Keratinocyte (primary cell): Measurements from ENCODE around the gene PTGES2. TPM values are rescaled to one million over a fixed set of nuclear protein-coding genes. Genes with fewer than 3 reads are reported as not detected.
A peak's percentile ranks its signal among the peaks of the same experiment; 100 is the strongest.
"Not testable (repeated sequence)": the region's sequence is repeated elsewhere in the genome, so short reads cannot be mapped to it uniquely, and the experiment has no call there.

Experiments
- DNase-seq: peaks from one replicate; pipeline ENCODE4 v3.0.0-alpha.2; 2011; ENCODE audit warnings: low read depth, missing footprints, low spot score
- FAIRE-seq: peaks from 2 replicates; lab custom pipeline; 2011; peaks lifted over from hg19 to GRCh38; lab: Jason Lieb, UNC
- H2AFZ ChIP-seq: 2 replicates; pipeline ENCODE4 v1.6.0; 2012; ENCODE audit warnings: low read length, control low read depth, inconsistent platforms; ENCODE audit not compliant: control insufficient read depth
- H3K27ac ChIP-seq: 2 replicates; pipeline ENCODE4 v1.5.1; 2011; ENCODE audit warnings: low read length; ENCODE audit not compliant: control insufficient read depth, insufficient read depth
- H3K27me3 ChIP-seq: 3 replicates; pipeline ENCODE4 v1.6.0; 2011; ENCODE audit warnings: low read length; ENCODE audit not compliant: control insufficient read depth, insufficient read depth; ENCODE audit errors: extremely low read depth
- H3K36me3 ChIP-seq, 2 experiments: 2 replicates in 1 of 2; 3 replicates in 1 of 2; pipeline ENCODE4 v1.5.1; 2011; ENCODE audit warnings: low read length in 2 of 2, mild to moderate bottlenecking in 1 of 2; ENCODE audit not compliant: control insufficient read depth in 2 of 2, insufficient read depth in 2 of 2; ENCODE audit errors: extremely low read depth in 1 of 2
- H3K4me1 ChIP-seq: 3 replicates; pipeline ENCODE4 v1.5.1; 2011; ENCODE audit warnings: low read length; ENCODE audit not compliant: control insufficient read depth, insufficient read depth; ENCODE audit errors: extremely low read depth
- H3K4me2 ChIP-seq: 3 replicates; pipeline ENCODE4 v1.6.0; 2011; ENCODE audit warnings: low read depth, low read length; ENCODE audit not compliant: control insufficient read depth, insufficient read depth; ENCODE audit errors: extremely low read depth
- H3K4me3 ChIP-seq, 3 experiments: fragments of 200-600 bp in 1 of 3; sonication (generic) in 1 of 3; 2 replicates in 2 of 3; 3 replicates in 1 of 3; pipeline ENCODE4 v1.5.1; 2011 to 2016; ENCODE audit warnings: low read length in 3 of 3, mild to moderate bottlenecking in 3 of 3, control low read depth in 2 of 3, inconsistent platforms in 1 of 3, low read depth in 1 of 3, mixed read lengths in 1 of 3, mixed run types in 1 of 3, moderate library complexity in 1 of 3; ENCODE audit not compliant: control insufficient read depth in 2 of 3, insufficient read depth in 2 of 3; ENCODE audit errors: extremely low read depth in 1 of 3
- H3K79me2 ChIP-seq: 2 replicates; pipeline ENCODE4 v1.6.0; 2012; ENCODE audit warnings: low read length; ENCODE audit not compliant: control insufficient read depth, insufficient read depth
- H3K9ac ChIP-seq: 3 replicates; pipeline ENCODE4 v1.6.0; 2011; ENCODE audit warnings: low read length; ENCODE audit not compliant: control insufficient read depth, insufficient read depth; ENCODE audit errors: extremely low read depth
- H3K9me1 ChIP-seq: 3 replicates; pipeline ENCODE4 v1.6.0; 2011; ENCODE audit warnings: low read length; ENCODE audit not compliant: control insufficient read depth, insufficient read depth; ENCODE audit errors: extremely low read depth
- H3K9me3 ChIP-seq: 2 replicates; pipeline ENCODE4 v1.5.1; 2012; ENCODE audit warnings: low read depth, low read length; ENCODE audit not compliant: control insufficient read depth
- H4K20me1 ChIP-seq: 3 replicates; pipeline ENCODE4 v1.6.0; 2011; ENCODE audit warnings: low read length; ENCODE audit not compliant: control insufficient read depth, insufficient read depth; ENCODE audit errors: extremely low read depth
- EZH2 ChIP-seq: IDR thresholded peaks from one replicate; pipeline ENCODE4 v1.6.1; 2012; ENCODE audit warnings: inconsistent platforms, mild to moderate bottlenecking, low read length, moderate library complexity
- dilution Hi-C: fragments of 300-500 bp; cut with MboI; formaldehyde crosslinking; loops from one replicate; pipeline ENCODE4 v1.7.0; 2020; ENCODE audit warnings: low sequenced_read_pairs; ENCODE audit not compliant: extremely low pct_ligation_motif_present
- polyA plus RNA-seq, 5 experiments: library from polyadenylated mRNA; depleted of rRNA in 3 of 5; stranded (reverse) in 3 of 5; stranded (forward) in 1 of 5; unstranded in 1 of 5; fragments of >200 nt; gene quantifications; 1 replicate in 1 of 5; 2 replicates in 3 of 5; 3 replicates in 1 of 5; pipeline versions ENCODE4 v1.2.1 to v1.2.3, GENCODE V29; 2011 to 2012; ENCODE audit warnings: missing spikeins in 2 of 5, low read depth in 1 of 5, low replicate concordance in 1 of 5
- TF ChIP-seq, protein P1 (sequence below), 3 experiments: IDR thresholded peaks in 1 of 3; conservative IDR thresholded peaks in 1 of 3; optimal IDR thresholded peaks in 1 of 3; 2 replicates in 2 of 3; 3 replicates in 1 of 3; pipeline versions ENCODE3 to v1.5.1; 2011; ENCODE audit warnings: low read length in 3 of 3, mild to moderate bottlenecking in 3 of 3, moderate library complexity in 2 of 3, control low read depth in 1 of 3, inconsistent platforms in 1 of 3; ENCODE audit not compliant: insufficient read depth in 2 of 3; ENCODE audit errors: extremely low read depth in 1 of 3

The PTGES2 gene
- polyA plus RNA-seq, 1 donor (not counting 4 experiments of a cell fraction or from before 2014, with no cell fraction given) = 68.7 TPM

DNA sequence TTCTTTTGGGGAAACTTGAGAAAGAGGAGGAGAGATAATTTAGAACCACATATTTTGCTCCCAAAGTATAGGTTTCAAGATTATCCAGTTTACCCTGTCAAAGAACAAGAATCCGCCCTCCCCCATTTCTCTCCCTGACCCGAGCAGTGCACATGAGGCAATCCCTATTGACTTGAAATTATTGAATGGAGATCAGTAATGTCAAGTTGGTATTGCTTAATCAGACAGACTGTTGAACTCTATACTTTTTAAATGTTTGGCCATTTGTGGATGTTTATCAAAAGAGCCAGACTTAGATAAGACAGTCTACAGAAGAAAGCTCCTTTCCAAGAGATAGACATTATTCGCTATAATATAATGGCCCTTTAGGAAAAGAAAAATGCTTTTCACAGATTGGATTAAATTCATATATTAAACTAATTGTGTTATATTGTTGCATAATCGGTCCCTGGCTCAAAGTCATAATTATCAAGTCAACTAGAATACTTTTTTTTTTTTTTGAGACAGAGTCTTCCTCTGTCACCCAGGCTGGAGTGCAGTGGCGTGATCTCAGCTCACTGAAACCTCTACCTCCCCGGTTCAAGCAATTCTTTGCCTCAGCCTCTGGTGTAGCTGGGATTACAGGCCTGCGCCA lies 54.2 kb downstream of the PTGES2 start:
- Histone ChIP-seq H3K36me3 (peaks cover 0 to 4% of the 10 kb centered on the region in 2 experiments), H2AFZ (no peak overlapping the region), H3K4me3 (no peak overlapping the region), H4K20me1 (peaks cover 1% of the 10 kb centered on the region), H3K27ac (no peak overlapping the region), H3K79me2 (peaks cover 50% of the 10 kb centered on the region), H3K4me1 (peaks cover 24% of the 10 kb centered on the region), H3K9me1 (peaks cover 4% of the 10 kb centered on the region), H3K9me3 (no peaks in the 10 kb centered on the region), H3K9ac (no peak overlapping the region), H3K4me2 (no peak overlapping the region), H3K27me3 (no peaks in the 10 kb centered on the region)
- TF ChIP-seq, protein P1, sequence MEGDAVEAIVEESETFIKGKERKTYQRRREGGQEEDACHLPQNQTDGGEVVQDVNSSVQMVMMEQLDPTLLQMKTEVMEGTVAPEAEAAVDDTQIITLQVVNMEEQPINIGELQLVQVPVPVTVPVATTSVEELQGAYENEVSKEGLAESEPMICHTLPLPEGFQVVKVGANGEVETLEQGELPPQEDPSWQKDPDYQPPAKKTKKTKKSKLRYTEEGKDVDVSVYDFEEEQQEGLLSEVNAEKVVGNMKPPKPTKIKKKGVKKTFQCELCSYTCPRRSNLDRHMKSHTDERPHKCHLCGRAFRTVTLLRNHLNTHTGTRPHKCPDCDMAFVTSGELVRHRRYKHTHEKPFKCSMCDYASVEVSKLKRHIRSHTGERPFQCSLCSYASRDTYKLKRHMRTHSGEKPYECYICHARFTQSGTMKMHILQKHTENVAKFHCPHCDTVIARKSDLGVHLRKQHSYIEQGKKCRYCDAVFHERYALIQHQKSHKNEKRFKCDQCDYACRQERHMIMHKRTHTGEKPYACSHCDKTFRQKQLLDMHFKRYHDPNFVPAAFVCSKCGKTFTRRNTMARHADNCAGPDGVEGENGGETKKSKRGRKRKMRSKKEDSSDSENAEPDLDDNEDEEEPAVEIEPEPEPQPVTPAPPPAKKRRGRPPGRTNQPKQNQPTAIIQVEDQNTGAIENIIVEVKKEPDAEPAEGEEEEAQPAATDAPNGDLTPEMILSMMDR (optimal IDR thresholded peaks at IDR 0.05 in 1 of 3, IDR thresholded peaks at IDR 0.05 in 1 of 3, conservative IDR thresholded peaks at IDR 0.05 in 1 of 3; ENCODE audit: extremely low read depth in 1 of 3, insufficient read depth in 2 of 3, low read length in 3 of 3) = no peak
- TF ChIP-seq EZH2 = no peak
- FAIRE-seq = no peak
- dilution Hi-C loops = loop anchor here (25.0 kb wide), 1 partner anchor 136 kb away; the partner anchor contains the start of genes DPM2 and PIP5KL1
- DNase-seq = no peak

DNA sequence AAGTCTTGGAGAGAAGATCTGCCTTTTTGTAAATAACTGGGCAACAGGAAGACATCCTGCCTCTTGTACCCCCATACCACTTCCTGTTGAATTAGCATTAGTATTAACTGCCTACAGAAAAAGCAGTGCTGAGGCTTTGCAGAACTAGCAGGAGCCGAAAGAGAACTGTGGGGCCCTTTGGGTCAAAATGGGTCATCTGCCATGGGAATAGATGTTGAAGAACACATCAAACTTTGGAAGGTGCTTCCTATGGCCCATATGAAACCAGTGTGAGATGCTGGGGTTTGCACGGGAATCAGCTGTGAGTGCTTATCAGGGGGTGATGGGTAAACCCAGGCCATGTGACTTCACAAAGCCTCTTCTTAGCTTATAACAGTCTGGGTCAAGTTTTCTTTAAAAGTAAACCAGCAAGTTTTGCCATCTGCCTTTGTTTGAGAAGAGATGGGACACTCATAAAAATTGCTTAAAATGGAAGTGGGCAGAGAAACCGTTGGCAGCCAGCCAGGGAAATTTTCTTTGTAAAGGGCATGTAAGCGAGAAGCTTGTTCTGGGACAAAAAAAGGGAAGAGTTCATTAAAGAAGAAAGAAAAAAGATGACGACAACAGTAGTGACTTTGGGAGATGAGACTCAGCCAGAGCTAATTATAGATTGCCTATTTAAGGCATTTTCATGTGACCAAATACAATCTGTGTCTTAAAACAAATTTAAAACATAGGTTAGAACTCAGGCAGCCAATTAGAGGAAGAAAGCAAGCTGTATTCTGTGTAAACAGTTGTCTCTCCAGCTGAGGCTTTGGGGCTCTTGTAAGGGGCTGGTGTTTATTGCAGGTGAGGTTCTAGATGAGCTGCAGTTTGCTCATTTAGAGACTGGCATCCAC lies 55.1 kb downstream of the PTGES2 start:
- H3K4me1 ChIP-seq = peaks cover 18% of the 10 kb centered on the region
- TF ChIP-seq, protein P1 (optimal IDR thresholded peaks at IDR 0.05 in 1 of 3, IDR thresholded peaks at IDR 0.05 in 1 of 3, conservative IDR thresholded peaks at IDR 0.05 in 1 of 3; ENCODE audit: extremely low read depth in 1 of 3, insufficient read depth in 2 of 3, low read length in 3 of 3) = no peak
- no peak for TF ChIP-seq EZH2
- no peak for FAIRE-seq

DNA sequence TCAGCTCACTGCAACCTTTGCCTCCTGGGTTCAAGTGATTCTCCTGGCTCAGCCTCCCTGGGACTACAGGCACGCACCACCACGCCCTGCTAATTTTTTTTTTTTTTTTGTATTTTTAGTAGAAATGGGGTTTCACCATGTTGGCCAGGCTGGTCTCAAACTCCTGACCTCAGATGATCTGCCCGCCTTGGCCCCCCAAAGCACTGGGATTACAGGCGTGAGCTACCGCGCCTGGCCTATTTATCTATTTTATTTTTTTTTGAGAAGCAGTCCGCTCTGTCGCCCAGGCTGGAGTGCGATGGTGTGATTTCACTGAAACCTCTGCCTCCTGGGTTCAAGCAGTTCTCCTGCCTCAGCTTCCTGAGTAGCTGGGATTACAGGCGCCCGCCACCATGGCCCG lies 56.1 kb downstream of the PTGES2 start:
- H3K9ac ChIP-seq, H3K4me2 ChIP-seq: not testable (repeated sequence)

More for the DNA sequence above, 55.1 kb downstream of the PTGES2 start:
- Histone ChIP-seq H3K9ac (no peak overlapping the region), H3K27ac (no peak overlapping the region), H3K27me3 (no peaks in the 10 kb centered on the region), H3K4me3 (no peak overlapping the region), H3K79me2 (peaks cover 48% of the 10 kb centered on the region), H4K20me1 (no peaks in the 10 kb centered on the region), H3K9me3 (no peaks in the 10 kb centered on the region), H2AFZ (no peak overlapping the region), H3K36me3 (no peaks in the 10 kb centered on the region), H3K9me1 (peaks cover 4% of the 10 kb centered on the region), H3K4me2 (peak overlapping the region; percentile 33)
- dilution Hi-C loops = loop anchor here (25.0 kb wide), 1 partner anchor 135 kb away; the partner anchor contains the start of genes DPM2 and PIP5KL1
- DNase-seq = no peak

More for the DNA sequence above, 56.1 kb downstream of the PTGES2 start:
- dilution Hi-C loops = loop anchor here (25.0 kb wide), 1 partner anchor 134 kb away; the partner anchor contains the start of genes DPM2 and PIP5KL1
- Histone ChIP-seq H3K79me2 (peaks cover 51% of the 10 kb centered on the region), H3K4me1 (peaks cover 23% of the 10 kb centered on the region)
- H3K9me3 ChIP-seq, DNase-seq, H3K27me3 ChIP-seq, FAIRE-seq, H3K27ac ChIP-seq, H4K20me1 ChIP-seq, H2AFZ ChIP-seq, H3K9me1 ChIP-seq, H3K36me3 ChIP-seq, H3K4me3 ChIP-seq: not testable (repeated sequence)
